Stimulated activated CD4-positive, alpha-beta T cell treated with anti-CD3 and anti-CD28 coated beads, Interleukin-2, amount 100 ng/mL, for 4 hours (primary cell): ENCODE results near the gene VSNL1.

Experiments used
- DNase-seq: peaks from one replicate; pipeline ENCODE4 v3.0.0-alpha.2; 2020; ENCODE audit warnings: low read depth

Gene VSNL1

DNA sequence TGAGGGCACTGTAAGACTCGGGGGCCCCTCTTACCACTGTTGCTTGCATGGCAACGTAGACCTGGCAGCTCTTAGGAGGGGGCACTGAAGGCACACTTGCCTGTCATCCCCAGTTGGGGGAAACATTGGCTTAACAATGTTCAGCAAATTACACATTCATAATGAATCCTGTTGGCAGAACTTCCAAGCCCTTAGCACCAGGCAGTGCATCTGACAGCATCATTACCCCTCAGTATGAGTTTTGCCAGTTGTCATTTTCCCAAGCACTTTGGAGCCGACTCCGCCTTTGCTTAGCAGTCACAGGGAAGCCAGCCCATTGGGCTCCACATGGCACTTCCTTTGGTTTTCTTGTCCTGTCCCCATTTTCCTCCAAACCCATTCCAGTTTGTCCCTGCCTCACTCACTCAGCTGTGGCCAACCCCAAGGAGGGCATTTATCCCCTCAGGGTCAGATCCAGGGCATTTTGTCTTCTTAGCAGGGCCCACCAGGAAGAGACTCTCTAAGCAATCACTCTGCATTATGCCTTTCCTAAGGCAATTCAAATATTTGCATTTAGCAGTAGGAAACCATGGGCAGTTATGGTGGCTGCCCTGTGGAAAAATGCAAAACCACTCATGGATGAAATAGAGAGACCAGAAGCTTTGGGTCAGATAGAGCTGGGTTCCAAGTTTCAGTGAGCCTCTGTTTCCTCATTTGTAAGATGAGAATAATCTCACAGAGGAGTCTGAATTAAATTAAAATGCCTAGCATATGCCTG, 73.9 kb downstream of the VSNL1 start:
- DNase-seq, result no peak

DNA sequence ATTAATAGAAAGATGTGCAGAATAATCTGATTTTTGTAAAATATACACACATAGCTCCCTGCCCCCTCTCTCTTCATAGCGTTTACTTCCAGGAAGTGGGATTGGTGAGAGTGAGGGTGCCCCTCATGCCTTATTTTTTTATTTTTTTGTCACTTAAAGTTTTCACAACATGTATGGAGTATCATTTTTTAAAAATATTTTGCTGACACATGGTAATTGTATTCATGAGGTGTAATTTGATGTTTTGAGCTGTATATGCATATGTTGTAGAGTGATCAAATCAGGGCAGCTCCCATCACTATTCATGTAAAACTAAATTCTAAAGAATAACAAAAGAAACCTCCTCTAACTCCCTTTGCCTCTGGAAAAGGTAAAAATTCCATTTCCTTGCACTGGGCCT, 74.7 kb downstream of the VSNL1 start:
- DNase-seq, result no peak

DNA sequence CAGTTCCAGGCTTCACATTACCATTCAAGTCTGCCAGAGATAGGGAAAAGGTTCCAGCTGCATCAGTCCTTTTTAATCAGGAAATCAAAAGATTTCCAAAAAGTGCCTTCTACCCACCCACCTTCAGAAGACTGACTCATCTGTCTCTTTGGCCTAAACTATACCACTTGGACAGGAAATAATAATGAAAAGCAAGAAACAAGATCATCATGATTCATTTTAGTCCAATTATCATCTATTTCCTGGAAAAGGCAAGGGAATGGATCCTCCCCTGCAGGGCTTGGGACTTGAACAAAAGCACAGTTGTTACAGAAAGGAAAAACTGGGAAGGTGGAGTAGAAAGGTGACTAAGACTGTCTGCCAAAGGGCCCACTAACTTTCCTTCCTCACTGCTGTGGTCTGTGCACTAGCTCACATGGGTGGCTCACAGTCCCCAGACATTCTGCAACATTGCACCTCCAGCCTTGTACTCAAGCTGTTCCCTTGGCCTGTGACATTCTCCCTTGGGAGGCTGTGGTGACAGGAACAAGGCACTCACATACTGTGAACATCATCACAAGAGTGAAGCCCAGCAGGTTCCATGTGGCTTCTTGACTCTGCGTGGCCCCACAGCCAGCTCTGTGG, 75.3 kb downstream of the VSNL1 start:
- DNase-seq, result no peak

DNA sequence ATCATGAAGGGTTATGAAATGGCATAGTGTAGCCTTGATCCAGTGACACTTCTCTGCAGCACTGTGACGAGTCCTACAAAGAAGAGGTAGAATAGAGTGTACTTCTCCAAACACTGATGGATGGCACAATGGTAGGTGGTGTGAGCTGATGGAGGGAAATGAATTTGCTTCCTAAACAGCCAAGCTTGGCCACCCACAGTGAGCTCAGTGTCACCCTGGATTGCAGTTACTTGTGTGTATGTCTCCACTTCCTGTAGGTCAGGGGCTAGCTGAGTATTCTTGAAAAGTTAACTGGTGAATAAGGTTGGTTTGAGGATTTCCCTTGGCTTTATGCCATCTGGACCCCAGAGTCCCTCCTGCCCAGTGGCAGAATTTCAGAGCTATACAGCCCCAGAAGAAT, 75.9 kb downstream of the VSNL1 start:
- DNase-seq, result no peak

DNA sequence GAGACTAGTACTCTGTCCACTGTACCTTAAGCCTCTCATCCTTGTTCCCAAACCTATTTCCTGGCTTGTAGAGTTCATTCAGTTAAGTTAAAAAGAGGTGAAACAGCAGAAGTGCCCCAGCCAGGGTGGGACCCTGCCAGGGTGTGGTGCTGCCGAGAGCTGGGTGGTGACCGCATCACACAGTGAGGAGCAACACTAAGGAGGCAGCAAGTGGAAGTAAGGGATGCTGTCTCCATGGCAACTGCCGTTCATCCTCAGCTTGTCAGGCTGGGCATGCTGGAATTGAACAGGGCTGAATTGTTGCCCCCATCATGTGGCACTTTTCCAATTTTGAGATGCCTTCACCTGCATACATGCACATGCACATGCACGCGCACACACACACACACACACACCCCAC, 77.0 kb downstream of the VSNL1 start:
- DNase-seq, result no peak

DNA sequence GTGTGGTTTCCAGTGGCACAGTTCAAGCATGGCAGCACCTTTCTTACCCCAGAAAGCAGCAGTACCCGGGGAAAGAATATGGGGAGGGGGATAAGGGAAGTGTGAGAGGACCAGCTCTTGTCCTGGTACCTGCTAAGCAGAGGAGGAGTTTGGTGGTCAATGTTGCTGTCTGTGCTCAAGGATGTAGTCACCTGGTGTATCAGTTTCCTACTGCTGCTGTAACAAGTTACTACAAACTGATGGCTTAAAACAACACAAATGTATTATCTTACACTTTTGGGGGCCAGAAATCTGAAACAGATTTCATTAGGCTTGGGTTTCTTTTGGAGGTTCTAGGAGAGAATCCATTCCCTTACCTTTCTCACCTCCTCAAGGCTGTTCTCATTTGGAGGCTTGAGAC, 77.5 kb downstream of the VSNL1 start:
- DNase-seq, result no peak

DNA sequence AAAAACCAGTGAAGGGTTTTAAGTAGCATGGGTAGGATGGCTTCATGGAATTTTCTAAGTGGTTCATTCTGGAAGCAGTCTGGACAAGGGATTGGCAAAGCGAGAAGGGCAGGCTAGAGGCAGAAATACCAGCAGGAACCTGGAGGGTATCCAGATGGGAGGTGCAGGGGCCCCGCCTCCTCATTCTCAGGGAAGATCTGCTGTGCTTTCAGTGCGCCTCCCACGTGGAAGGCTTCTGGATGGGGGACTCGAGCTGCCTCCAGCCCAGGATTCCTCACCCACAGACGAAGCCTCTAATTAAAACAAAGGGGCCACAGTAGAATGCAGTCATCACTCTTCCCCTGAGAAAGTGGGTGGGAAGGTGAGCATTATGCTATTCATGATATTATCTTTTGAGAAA, 79.8 kb downstream of the VSNL1 start:
- no peak for DNase-seq

DNA sequence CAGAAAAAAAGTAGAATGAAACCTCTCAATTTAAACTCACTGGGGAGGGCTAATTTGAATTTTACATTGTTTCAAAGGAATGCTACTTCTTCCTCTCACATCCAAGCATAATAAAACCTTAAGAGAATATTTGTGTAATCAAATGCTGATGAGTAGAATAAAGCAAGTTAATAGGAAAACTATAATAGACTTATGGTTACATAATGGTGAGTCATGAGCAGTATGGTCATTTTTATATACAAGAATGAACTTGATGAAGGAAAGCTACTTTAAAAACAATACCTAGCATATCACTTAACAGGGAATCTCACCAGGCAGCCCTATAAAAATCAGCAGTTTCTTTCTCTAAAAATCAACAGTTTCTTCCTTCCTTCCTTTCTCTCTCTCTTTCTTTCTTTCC, 80.3 kb downstream of the VSNL1 start:
- no peak for DNase-seq

DNA sequence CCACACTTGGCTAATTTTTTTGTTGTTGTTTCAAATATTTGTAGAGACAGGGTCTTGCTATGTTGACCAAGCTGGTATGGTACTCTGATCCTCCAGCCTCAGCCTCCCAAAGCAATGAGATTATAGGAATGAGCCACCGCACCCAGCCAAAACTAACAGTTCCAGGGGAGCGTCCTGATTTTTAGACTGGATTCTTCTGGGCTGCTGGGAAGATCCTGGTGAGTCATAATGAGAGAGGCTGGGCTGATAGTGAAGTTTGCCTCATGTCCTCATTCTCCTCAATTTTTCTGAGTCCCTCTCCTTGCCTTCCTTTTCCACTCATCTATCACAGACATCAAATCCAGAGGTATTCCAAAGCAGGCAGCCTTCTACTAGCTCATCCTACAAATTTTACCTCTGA, 81.3 kb downstream of the VSNL1 start:
- no peak for DNase-seq

DNA sequence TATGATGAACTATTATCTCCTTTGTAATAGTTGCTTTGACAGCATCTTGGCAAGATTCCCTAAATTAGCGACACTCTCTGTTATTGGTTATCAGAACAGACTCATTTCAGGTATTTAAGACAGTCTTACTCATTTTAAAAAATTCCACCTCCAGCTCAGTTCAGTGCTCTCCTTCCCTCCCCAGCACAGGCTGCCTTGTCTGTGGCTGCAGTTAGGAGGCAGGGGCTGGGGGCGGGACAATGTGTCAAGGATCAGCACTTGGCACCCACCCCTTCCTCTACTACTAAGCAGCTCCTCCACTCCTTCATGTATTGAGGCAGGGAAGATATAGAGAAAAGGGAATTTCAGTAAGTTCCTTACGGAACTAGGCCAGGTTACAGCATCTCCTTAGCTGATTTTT, 85.0 kb downstream of the VSNL1 start:
- no peak for DNase-seq

DNA sequence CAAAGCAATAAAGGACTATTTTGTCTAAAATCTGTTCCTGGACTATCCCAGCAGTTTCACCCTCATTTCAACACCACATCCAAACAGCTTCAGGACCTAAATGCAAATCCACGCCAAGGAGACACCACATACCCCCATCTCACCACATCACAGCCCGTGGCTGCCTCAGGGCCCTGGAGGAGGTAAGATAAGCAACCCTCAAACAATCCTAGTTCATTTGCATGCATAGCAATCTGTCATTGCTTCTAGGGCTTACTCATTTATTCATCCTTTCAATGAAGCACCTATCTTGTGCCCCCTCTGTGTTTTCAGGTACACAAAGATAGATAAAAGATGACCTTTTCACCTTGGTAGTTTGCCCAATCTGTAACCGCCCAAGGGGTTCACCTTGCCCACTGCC, 86.5 kb downstream of the VSNL1 start:
- no peak for DNase-seq

DNA sequence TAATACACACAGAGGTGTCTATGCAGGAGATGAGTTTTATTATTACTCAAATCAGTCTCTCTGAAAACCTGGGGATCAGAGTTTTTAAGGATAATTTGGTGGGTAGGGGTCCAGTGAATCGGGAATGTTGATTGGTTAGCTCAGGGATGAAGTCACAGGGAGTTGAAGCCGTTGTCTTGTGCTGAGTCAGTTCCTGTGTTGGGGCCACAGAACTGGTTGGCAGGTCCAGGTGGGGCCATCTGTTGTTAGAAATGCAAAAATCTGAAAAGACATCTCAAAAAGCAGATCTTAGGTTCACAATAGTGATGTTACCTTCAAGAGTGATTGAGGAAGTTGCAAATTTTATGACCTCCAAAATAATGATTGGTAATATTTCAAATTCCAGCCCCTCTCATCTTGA, 86.9 kb downstream of the VSNL1 start:
- no peak for DNase-seq

DNA sequence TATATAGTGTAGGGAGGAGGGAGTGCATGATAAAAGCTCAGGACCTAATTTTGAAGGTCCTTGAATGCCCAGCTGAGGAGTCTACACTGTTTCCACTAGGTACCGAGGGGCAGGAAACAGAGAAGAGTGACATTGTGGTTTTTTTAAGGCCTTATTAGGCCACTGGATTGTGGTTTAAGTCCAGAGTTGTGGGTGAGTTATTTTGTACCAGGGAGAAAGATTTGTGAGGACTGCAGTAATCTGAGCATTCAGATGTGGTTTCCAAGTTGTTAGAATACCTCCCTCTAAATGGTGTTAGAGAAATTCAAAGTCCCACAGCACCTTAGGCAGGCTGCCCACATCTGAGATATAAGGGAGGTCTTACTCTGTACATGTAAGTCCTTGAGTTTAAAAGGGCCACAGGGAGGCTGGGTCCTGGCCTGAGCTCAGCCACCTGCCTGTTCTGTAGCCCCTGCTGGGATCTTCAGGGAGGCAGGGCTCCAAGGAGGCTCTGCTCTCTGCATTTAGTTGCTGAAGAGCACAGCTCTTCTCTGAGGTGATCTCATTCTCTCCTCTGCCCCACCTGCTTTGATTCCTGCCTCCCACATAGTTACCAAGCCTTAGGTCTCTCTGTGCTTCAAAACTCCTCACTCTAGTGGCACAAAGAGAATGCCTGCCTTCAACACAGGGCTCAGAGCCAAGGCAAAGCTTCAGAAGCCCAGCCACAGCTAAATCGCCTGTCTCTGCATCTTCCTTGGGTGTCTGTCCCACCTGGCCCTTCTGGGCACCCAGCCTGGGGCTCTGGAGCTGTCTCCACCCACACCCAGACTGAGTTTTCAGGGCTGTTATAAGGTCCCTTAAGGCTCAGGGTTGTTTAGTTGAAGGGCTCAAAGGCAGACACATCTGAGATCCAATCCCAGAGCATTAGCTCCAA, 88.1 kb downstream of the VSNL1 start:
- no peak for DNase-seq

DNA sequence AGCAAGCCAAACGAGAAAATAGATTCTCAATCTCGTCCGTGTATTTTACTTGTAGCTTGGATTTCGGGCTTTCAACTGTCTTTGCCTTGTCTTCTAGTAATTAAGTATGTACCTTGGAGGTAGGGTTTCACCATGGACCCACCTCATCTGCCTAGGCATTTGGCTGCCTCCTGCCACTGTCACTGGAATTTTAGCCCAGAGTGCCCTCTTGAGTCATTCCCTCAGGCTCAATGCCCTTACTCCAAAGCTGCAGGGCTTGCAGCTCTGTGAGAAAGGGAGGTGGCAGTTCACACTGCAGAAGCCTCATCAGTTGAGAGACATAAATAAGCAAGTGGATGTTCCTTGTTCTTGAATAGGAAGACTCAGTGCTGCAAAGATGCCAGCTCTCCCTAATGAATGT, 89.6 kb downstream of the VSNL1 start:
- no peak for DNase-seq

DNA sequence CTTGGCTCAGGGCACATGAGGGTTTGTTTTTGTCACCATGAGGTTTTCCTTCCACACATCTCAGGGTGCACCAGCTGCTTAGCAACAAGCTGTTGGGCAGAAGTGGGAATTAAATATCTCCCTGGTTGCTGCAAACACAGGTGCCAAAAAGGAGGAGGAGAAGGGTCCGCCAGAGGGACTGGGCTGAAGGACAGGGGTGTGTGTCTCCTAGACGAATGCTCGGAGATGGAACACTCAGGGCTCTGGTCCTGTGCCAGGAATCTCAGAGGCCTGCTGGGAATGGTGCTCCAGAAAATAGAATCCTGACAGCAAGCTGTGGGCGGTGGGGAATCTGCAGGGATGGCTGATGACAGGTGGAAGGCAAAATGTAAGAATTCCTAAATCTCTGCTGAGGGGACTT, 94.5 kb downstream of the VSNL1 start:
- no peak for DNase-seq

DNA sequence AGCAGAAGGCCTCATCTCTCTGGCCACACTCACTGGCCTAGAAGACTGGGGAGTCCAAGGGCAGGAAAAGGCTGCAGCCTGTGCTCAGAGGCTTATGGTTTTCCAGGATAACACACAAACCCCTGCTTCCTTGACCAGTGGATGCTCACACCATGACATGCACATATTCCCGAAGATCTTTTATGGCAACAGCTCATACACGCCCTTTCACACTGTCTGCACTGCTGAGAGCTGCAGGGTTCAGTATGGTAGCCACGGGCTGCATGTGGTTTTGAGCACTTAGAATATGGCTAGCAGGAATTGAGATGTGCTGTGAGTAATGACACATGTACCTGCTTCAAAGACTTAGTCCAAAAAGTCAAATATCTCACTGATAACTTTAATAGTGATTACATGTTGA, 95.8 kb downstream of the VSNL1 start:
- DNase-seq, result no peak

DNA sequence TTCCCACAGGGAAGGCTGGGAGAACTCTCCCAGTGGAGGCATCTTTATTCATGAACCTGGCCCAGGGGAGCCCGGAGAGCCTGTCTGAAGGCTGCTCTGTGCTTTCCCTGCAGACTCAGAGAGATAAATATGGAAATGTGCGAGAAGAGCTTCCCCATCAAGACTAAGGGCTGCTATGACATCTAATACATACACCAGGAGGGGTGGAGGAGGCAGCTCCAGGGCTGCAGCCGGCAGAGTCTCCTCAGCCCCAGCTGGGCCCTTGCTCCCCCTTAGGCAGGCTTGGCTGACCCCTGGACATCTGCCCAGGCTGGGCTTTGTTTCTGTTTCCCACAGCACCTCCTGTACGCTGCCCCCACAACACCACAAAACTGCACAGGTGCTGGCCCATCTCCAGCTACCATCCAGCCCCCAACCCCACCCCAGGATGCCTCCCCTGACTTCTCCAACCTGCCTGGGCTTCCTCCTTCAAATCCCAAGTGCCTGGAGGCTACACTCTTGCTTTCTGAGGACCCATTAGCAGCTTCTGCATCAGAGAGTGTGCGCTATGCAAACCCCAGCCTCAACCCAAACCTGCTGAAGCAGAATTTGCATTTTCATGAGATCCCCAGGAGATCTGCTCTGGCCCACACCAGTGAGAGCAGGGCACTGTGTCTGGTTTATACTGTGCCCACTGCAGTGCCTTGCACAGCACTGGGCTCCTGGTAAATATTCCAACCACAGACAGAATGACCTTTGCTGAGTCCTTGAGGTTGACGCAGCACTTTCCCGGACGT, 96.8 kb downstream of the VSNL1 start:
- DNase-seq, result no peak

DNA sequence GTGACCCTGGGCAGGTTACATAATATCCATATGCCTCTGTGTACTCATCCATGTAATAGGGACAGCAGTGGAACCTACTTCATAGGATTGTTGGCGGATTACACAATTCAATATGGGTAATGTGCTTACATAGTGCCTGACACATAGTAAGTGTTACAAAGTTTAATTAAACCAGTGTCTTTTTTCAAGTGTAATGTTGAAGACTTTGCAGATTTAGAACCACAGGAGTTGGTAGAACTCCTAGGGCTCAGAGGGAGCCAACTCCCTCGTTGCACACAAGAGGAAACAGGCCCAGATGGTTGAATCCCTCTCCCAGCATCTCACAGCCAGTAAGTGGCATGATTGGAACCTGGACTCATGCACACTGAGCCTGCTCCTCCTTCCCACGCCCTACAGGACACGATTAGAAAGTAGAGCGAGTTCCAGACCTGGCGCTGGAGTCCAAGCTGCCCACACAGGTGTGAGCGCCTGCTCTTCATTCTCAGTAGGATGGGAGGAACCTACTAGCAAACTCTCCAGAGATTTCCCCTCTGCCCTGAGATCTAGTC, 97.8 kb downstream of the VSNL1 start:
- no peak for DNase-seq

DNA sequence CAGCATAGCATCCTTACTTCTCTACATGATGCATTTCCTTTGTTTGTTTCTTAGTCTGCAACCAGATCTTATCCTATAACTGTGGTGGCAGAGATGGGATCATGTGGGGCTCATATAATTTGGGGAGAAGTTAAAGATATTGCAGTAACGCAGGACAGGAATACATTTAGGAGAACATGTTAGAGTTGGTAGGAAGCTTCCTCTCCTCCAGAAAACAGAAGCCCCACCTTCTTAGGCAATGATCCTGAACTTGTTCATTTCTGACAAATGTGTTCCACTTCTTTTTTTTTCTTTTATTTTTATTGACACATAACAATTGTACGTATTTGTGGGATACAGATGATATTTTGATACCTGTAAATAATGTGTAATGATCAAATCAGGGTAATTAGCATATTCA, 99.9 kb downstream of the VSNL1 start:
- no peak for DNase-seq

DNA sequence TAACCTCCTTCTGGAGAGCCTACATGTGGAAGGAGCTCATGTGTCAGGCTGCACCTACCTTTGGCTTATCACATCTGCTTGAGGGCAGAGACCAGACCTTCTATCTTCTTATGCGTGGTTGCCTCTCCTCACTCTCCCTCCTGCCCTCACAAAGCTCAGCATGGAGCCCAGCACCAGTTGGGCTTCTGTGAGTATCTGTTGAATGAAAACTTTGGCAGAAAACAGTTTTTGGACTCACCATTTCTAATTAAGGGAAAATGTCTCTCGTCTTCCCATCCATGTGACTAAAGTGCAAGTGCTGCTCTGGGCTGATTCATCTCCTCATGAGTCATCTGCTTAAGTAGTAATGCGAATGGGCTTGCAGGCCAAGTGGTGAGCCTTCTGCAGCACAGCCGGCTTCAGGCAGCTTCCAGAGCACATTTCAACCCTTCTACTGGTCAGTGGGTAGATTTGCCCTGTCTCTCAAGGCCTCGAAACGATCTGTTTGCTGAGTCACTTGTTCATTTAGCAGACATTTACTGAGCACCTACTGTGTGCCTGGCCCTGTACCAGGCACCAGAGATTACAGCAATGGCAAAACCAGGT, 102.6 kb downstream of the VSNL1 start:
- DNase-seq, result no peak

DNA sequence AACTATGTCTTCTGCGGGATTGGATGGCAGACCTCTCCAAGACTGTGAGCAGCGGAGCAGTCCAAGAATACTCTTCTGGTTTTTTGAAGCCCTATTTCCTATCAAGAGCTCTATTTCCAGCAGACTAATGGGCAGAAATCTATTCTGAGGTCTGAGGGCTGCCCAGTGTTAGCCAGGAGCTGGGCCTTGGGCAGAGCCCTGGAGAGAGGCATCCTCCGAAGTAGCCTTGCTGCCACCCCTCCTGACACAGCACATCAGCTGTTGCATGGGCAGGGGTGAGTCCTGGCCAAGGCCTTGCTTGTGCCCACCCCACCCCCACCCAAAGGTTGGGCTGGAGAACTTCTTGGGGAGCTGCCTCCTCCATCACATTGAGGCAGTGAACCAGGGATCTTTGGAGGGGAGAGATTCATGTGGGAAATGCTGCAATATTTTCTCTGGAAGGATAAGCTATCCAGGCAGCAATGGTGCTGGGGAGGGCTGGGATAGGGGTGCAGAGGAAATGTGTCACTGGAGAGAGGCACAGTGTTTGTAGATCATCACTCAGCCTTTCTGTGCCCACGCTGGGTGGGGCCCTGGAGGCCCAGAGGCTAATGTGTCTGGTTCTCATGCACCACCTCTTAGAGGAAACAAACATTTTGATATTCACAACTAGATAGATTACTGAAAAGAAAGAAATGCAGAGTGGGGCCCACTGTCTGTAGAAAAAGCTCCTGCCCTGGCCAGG, 104.7 kb downstream of the VSNL1 start:
- no peak for DNase-seq
